WTC11 (cell line): ENCODE results near the gene NRF1. TPM values are rescaled to one million over a fixed set of nuclear protein-coding genes. Genes with fewer than 3 reads are reported as not detected.

Experiments
- ATAC-seq: fragments of 200-7000 bp; cut with Tn5 transposase; 2 replicates; pipeline ENCODE4 v1.10.0; 2021; ENCODE audit warnings: mild to moderate bottlenecking, moderate library complexity
- CTCF ChIA-PET: fragments of 300-600 bp; sonication (Branson Sonifier 250); formaldehyde crosslinking; loops from one replicate; lab custom pipeline; 2021; ENCODE audit warnings: antibody characterized with exemption; lab: Charles Lee
- POLR2A ChIA-PET: fragments of 350-600 bp; sonication (Branson Sonifier 250); formaldehyde crosslinking; loops from one replicate; lab custom pipeline; 2021; ENCODE audit warnings: antibody characterized with exemption; lab: Charles Lee
- DNase-seq: peaks from one replicate; pipeline ENCODE4 v3.0.0; 2021; ENCODE audit warnings: low spot score
- H3K27ac Mint-ChIP-seq: 2 replicates; pipeline ENCODE4 v1.8.0; 2021; ENCODE audit warnings: mixed read lengths
- H3K27me3 Mint-ChIP-seq: 2 replicates; pipeline ENCODE4 v1.8.0; 2021; ENCODE audit warnings: low read depth, mild to moderate bottlenecking, moderate library complexity, mixed read lengths
- H3K36me3 Mint-ChIP-seq: 2 replicates; pipeline ENCODE4 v1.8.0; 2021; ENCODE audit warnings: mixed read lengths
- H3K4me1 Mint-ChIP-seq: 2 replicates; pipeline ENCODE4 v1.8.0; 2022; ENCODE audit warnings: mixed read lengths
- H3K4me3 Mint-ChIP-seq: 2 replicates; pipeline ENCODE4 v1.8.0; 2021; ENCODE audit warnings: mild to moderate bottlenecking, moderate library complexity, mixed read lengths
- H3K9me3 Mint-ChIP-seq: 2 replicates; pipeline ENCODE4 v1.8.0; 2021; ENCODE audit warnings: mixed read lengths
- CREM ChIP-seq: sonication (generic); formaldehyde crosslinking; IDR thresholded peaks from 2 replicates; pipeline ENCODE4 v1.8.1; 2022; ENCODE audit warnings: mild to moderate bottlenecking, missing genetic modification reagents, moderate library complexity
- EMX1 ChIP-seq: fragments of 250-450 bp; sonication (Bioruptor Pico); IDR thresholded peaks from 2 replicates; pipeline ENCODE4 v1.8.0; 2021; ENCODE audit warnings: mild to moderate bottlenecking
- SMAD4 ChIP-seq: sonication (generic); formaldehyde crosslinking; IDR thresholded peaks from 2 replicates; pipeline ENCODE4 v1.8.0; 2022; ENCODE audit warnings: mild to moderate bottlenecking, missing genetic modification reagents
- ZNF416 ChIP-seq: fragments of 250-450 bp; sonication (Bioruptor Pico); IDR thresholded peaks from 2 replicates; pipeline ENCODE4 v1.9.0; 2021; ENCODE audit warnings: mild to moderate bottlenecking, inconsistent platforms
- total RNA-seq: library from RNA; stranded (reverse); gene quantifications from 3 replicates; pipeline ENCODE4 v1.2.3, GENCODE V29; 2021
- TF ChIP-seq, protein P1 (sequence below): sonication (generic); formaldehyde crosslinking; IDR thresholded peaks from 2 replicates; pipeline ENCODE4 v1.8.1; 2022; ENCODE audit warnings: low read depth, mild to moderate bottlenecking, moderate library complexity, missing genetic modification reagents, borderline replicate concordance
- TF ChIP-seq, protein P2 (sequence below): sonication (generic); formaldehyde crosslinking; IDR thresholded peaks from 2 replicates; pipeline ENCODE4 v1.8.0; 2022; ENCODE audit warnings: mild to moderate bottlenecking, missing genetic modification reagents
- TF ChIP-seq, protein P3 (sequence below): sonication (generic); formaldehyde crosslinking; IDR thresholded peaks from 2 replicates; pipeline ENCODE4 v1.8.1; 2023; ENCODE audit warnings: mild to moderate bottlenecking, missing genetic modification reagents
- TF ChIP-seq, protein P4 (sequence below): sonication (generic); formaldehyde crosslinking; IDR thresholded peaks from 2 replicates; pipeline ENCODE4 v1.8.0; 2023; ENCODE audit warnings: mild to moderate bottlenecking, missing genetic modification reagents

The NRF1 gene
- total RNA-seq, 1 experiment from 2014 or later: 16.4 TPM

DNA sequence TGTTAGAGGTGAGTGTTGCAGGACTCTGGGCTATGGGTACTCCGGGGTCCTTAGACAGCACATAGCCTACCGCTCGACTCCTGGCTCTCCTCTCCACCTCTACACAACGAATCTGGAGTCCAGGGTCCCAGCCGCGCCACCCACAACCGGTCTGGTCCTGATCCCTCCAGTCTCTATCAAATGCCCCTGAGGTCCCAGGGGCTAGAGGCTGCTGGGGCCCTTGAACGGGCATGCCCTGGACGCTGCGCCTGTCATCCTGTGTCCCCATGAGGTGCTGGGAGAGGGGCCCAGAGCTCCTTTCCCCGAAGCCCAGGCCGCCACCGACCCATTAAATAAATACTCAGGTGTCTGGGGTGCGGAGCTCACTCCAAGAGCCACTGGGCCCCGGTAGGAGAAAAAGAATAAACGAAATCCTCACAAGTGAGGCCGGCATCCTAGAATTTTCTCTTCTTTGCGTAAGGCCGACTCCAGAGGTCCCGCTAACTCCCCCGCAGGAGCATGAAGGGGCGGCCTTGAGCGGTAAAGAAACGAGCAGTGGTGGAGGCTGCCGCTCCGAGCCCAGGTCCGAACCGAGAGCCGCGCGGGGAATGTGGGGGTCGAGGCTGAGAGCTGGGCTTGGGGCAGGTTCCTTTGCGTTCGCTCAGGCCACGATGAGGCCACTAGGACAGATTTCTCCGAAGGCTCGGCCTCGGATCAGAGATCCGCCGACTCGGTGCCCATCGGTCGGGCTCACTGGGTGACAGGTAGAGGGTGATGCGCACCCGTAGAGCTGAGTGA is 166.7 kb downstream of the NRF1 start:
- POLR2A ChIA-PET: interaction anchor here (1.5 to 1.9 kb wide), 2 partner anchors 47 kb away, joined by 5 to 8 read pairs; no protein-coding TSS in a partner anchor
- no peak for ATAC-seq
- peak; percentile 38 for DNase-seq
- Mint-ChIP-seq H3K27me3 (peaks cover 74% of the 10 kb centered on the region), H3K9me3 (no peaks in the 10 kb centered on the region)
- TF ChIP-seq CREM (CRISPR knock-in tag) (0 out of 2 replicates have a peak, but pooled peaks have one; percentile 1), ZNF416 (CRISPR knock-in tag) (no peak)
- TF ChIP-seq, protein P1, sequence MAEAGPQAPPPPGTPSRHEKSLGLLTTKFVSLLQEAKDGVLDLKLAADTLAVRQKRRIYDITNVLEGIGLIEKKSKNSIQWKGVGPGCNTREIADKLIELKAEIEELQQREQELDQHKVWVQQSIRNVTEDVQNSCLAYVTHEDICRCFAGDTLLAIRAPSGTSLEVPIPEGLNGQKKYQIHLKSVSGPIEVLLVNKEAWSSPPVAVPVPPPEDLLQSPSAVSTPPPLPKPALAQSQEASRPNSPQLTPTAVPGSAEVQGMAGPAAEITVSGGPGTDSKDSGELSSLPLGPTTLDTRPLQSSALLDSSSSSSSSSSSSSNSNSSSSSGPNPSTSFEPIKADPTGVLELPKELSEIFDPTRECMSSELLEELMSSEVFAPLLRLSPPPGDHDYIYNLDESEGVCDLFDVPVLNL (CRISPR knock-in tag): no peak
- TF ChIP-seq, protein P2, sequence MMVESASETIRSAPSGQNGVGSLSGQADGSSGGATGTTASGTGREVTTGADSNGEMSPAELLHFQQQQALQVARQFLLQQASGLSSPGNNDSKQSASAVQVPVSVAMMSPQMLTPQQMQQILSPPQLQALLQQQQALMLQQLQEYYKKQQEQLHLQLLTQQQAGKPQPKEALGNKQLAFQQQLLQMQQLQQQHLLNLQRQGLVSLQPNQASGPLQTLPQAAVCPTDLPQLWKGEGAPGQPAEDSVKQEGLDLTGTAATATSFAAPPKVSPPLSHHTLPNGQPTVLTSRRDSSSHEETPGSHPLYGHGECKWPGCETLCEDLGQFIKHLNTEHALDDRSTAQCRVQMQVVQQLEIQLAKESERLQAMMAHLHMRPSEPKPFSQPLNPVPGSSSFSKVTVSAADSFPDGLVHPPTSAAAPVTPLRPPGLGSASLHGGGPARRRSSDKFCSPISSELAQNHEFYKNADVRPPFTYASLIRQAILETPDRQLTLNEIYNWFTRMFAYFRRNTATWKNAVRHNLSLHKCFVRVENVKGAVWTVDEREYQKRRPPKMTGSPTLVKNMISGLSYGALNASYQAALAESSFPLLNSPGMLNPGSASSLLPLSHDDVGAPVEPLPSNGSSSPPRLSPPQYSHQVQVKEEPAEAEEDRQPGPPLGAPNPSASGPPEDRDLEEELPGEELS (CRISPR knock-in tag): no peak
- TF ChIP-seq, all 79 proteins: peak for 1
- Mint-ChIP-seq H3K27ac (peak overlapping the region; percentile 74; the same call in 1 of the 2 replicates), H3K4me1 (peaks cover 62% of the 10 kb centered on the region), H3K36me3 (no peaks in the 10 kb centered on the region), H3K4me3 (peak overlapping the region; percentile 77)
- CTCF ChIA-PET: interaction anchor here (1.3 to 5.0 kb wide), 3 partner anchors 47 to 61 kb away, joined by 4 to 61 read pairs (median 12); no protein-coding TSS in a partner anchor

DNA sequence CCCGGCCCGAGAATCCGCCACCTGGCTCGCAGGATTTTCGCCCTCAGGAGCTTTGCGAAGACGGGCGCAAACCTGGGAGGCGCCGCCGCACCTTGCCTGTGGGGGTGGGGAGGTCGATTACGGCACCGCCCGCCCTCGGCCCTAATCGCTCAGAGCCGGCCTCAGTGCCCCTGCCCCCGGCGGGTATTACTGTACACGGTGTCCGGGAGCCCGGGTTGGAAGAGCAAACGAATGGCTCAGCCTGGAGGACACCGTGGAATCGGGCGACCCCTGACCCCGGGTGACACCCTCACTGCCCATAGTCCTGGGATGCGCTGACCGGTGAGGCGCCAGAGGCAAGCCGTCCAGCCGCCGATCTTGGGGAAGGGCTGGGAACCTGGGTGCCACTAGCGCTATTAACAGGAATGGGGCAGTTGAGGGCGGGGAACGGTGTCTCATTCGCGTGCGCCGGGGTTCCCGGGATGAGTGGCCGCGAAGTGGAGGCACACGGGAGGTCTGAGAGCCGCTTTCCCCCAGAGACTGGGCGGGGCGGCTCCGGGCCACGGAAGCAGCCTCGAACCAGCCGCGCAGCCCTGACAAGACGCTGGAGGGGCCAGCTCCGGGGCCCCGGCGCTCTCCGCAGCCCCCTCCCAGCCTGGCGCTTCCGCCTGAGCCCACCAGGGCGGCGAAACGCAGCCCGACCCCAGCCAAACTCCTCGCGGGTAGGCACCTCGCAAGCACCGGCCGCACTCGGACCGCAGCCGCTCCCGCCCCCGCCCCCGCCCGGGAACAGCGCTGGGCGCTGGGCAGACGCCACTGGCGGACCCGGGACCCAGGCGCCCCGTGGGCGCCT is 167.5 kb downstream of the NRF1 start:
- Mint-ChIP-seq H3K9me3 (no peaks in the 10 kb centered on the region), H3K27ac (no peak overlapping the region), H3K36me3 (no peaks in the 10 kb centered on the region), H3K4me1 (peaks cover 60% of the 10 kb centered on the region), H3K4me3 (peak overlapping the region; percentile 77), H3K27me3 (peaks cover 75% of the 10 kb centered on the region)
- ChIA-PET POLR2A (interaction anchor here (1.8 to 1.9 kb wide), 2 partner anchors 13 to 46 kb away, joined by 8 read pairs; no protein-coding TSS in a partner anchor), CTCF (interaction anchor here (1.0 to 5.0 kb wide), 5 partner anchors 18 to 171 kb away, joined by 4 to 61 read pairs (median 5); no protein-coding TSS in a partner anchor)
- no peak for TF ChIP-seq SMAD4 (CRISPR knock-in tag)
- TF ChIP-seq, protein P2 (CRISPR knock-in tag): 0 out of 2 replicates have a peak, but pooled peaks have one; percentile 12
- TF ChIP-seq EMX1 (CRISPR knock-in tag): no peak
- TF ChIP-seq, protein P3, sequence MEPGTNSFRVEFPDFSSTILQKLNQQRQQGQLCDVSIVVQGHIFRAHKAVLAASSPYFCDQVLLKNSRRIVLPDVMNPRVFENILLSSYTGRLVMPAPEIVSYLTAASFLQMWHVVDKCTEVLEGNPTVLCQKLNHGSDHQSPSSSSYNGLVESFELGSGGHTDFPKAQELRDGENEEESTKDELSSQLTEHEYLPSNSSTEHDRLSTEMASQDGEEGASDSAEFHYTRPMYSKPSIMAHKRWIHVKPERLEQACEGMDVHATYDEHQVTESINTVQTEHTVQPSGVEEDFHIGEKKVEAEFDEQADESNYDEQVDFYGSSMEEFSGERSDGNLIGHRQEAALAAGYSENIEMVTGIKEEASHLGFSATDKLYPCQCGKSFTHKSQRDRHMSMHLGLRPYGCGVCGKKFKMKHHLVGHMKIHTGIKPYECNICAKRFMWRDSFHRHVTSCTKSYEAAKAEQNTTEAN (CRISPR knock-in tag): 0 out of 2 replicates have a peak, but pooled peaks have one; percentile 39
- TF ChIP-seq, protein P4, sequence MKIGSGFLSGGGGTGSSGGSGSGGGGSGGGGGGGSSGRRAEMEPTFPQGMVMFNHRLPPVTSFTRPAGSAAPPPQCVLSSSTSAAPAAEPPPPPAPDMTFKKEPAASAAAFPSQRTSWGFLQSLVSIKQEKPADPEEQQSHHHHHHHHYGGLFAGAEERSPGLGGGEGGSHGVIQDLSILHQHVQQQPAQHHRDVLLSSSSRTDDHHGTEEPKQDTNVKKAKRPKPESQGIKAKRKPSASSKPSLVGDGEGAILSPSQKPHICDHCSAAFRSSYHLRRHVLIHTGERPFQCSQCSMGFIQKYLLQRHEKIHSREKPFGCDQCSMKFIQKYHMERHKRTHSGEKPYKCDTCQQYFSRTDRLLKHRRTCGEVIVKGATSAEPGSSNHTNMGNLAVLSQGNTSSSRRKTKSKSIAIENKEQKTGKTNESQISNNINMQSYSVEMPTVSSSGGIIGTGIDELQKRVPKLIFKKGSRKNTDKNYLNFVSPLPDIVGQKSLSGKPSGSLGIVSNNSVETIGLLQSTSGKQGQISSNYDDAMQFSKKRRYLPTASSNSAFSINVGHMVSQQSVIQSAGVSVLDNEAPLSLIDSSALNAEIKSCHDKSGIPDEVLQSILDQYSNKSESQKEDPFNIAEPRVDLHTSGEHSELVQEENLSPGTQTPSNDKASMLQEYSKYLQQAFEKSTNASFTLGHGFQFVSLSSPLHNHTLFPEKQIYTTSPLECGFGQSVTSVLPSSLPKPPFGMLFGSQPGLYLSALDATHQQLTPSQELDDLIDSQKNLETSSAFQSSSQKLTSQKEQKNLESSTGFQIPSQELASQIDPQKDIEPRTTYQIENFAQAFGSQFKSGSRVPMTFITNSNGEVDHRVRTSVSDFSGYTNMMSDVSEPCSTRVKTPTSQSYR (CRISPR knock-in tag): 0 out of 2 replicates have a peak, but pooled peaks have one; percentile 58
- DNase-seq: peak; percentile 49
- no peak for ATAC-seq
